OCI-LY7 (cell line): ENCODE results near the gene TMEM214.

ENCODE experiments used
- CTCF ChIP-seq: fragments of 200-600 bp; sonication (generic); conservative IDR thresholded peaks from 2 replicates; pipeline ENCODE4 v1.5.1; 2014; ENCODE audit warnings: mild to moderate bottlenecking, antibody characterized with exemption, low read length, moderate library complexity, mixed read lengths
- EZH2phosphoT487 ChIP-seq: fragments of 200-600 bp; sonication (generic); IDR thresholded peaks from 2 replicates; pipeline ENCODE4 v1.6.1; 2018; ENCODE audit warnings: low read depth, borderline replicate concordance, mild to moderate bottlenecking, mixed run types, antibody characterized with exemption, low read length, moderate library complexity, mixed read lengths

- TF ChIP-seq CTCF (no peak), EZH2phosphoT487 (no peak)
Measured at GRCh38 chr2:27027211-27027651, 5.5 kb upstream of the TMEM214 start.
